GM03348 (cell line): ENCODE measurements around the gene GABBR2.
A peak's percentile ranks its signal among the peaks of the same experiment; 100 is the strongest.

ENCODE experiments used
- DNase-seq: peaks from one replicate; pipeline ENCODE4 v3.0.0; 2012; ENCODE audit warnings: low spot score

The GABBR2 gene

GRCh38 chr9:98432134-98432533 is 276.6 kb downstream of the GABBR2 start:
- DNase-seq: no peak

- DNase-seq: peak; percentile 47
Observed at GRCh38 chr9:98430535-98431292, 278.0 kb downstream of the GABBR2 start.

- peak; percentile 80 for DNase-seq
Observed at GRCh38 chr9:98429613-98430012, 279.1 kb downstream of the GABBR2 start.

GRCh38 chr9:98428454-98428853 is 280.3 kb downstream of the GABBR2 start:
- DNase-seq: no peak

GRCh38 chr9:98427491-98427890 is 281.2 kb downstream of the GABBR2 start:
- DNase-seq: peak; percentile 21

- no peak for DNase-seq
Observed at GRCh38 chr9:98425079-98425478, 283.7 kb downstream of the GABBR2 start.

- no peak for DNase-seq
Observed at GRCh38 chr9:98419260-98419603, 289.5 kb downstream of the GABBR2 start.

GRCh38 chr9:98418578-98419259 is 290.0 kb downstream of the GABBR2 start:
- no peak for DNase-seq

GRCh38 chr9:98416294-98417248 is 292.2 kb downstream of the GABBR2 start:
- DNase-seq: no peak

GRCh38 chr9:98415782-98416181 is 293.0 kb downstream of the GABBR2 start:
- no peak for DNase-seq

- DNase-seq: no peak
Observed at GRCh38 chr9:98413084-98413483, 295.7 kb downstream of the GABBR2 start.

- no peak for DNase-seq
Observed at GRCh38 chr9:98412101-98412842, 296.5 kb downstream of the GABBR2 start.

GRCh38 chr9:98410185-98410697 is 298.5 kb downstream of the GABBR2 start:
- DNase-seq: peak; percentile 90

- no peak for DNase-seq
Observed at GRCh38 chr9:98409719-98410118, 299.0 kb downstream of the GABBR2 start.

GRCh38 chr9:98406469-98406868 is 302.3 kb downstream of the GABBR2 start:
- no peak for DNase-seq

GRCh38 chr9:98404237-98404636 is 304.5 kb downstream of the GABBR2 start:
- DNase-seq: no peak

- DNase-seq: no peak
Observed at GRCh38 chr9:98403715-98404114, 305.0 kb downstream of the GABBR2 start.

- no peak for DNase-seq
Observed at GRCh38 chr9:98402019-98402840, 306.5 kb downstream of the GABBR2 start.

GRCh38 chr9:98401140-98402018 is 307.4 kb downstream of the GABBR2 start:
- no peak for DNase-seq
